Trophoblast cell (in vitro differentiated cells and primary cell): Measurements from ENCODE around the gene C17orf114.

ENCODE experiments used
- DNase-seq, 2 donors: peaks; one replicate each; pipeline ENCODE4 v3.0.0-alpha.2; 2016
- H2AFZ ChIP-seq: 2 replicates; pipeline ENCODE4 v1.6.1; 2013; ENCODE audit warnings: low read length, moderate library complexity, mild to moderate bottlenecking; ENCODE audit not compliant: insufficient read depth, poor library complexity
- H2AK5ac ChIP-seq: 2 replicates; pipeline ENCODE4 v1.6.1; 2013; ENCODE audit warnings: mild to moderate bottlenecking, low read length
- H2BK120ac ChIP-seq: 2 replicates; pipeline ENCODE4 v1.6.1; 2013; ENCODE audit warnings: low read length, mild to moderate bottlenecking, moderate library complexity; ENCODE audit not compliant: insufficient read depth, poor library complexity
- H2BK12ac ChIP-seq: 2 replicates; pipeline ENCODE4 v1.6.1; 2013; ENCODE audit warnings: mild to moderate bottlenecking, low read length, moderate library complexity
- H2BK5ac ChIP-seq: 2 replicates; pipeline ENCODE4 v1.6.1; 2013; ENCODE audit warnings: low read length, low read depth, moderate library complexity, mild to moderate bottlenecking; ENCODE audit not compliant: poor library complexity
- H3K14ac ChIP-seq: 2 replicates; pipeline ENCODE4 v1.6.1; 2013; ENCODE audit warnings: mild to moderate bottlenecking, low read length
- H3K18ac ChIP-seq: 2 replicates; pipeline ENCODE4 v1.6.1; 2013; ENCODE audit warnings: mild to moderate bottlenecking, low read length
- H3K23ac ChIP-seq: 2 replicates; pipeline ENCODE4 v1.6.1; 2013; ENCODE audit warnings: low read length
- H3K27ac ChIP-seq: 2 replicates; pipeline ENCODE4 v1.5.1; 2013; ENCODE audit warnings: low read depth, mild to moderate bottlenecking, inconsistent platforms, low read length, moderate library complexity
- H3K27me3 ChIP-seq: 2 replicates; pipeline ENCODE4 v1.6.1; 2013; ENCODE audit warnings: inconsistent platforms, mild to moderate bottlenecking, low read length, moderate library complexity; ENCODE audit not compliant: insufficient read depth
- H3K36me3 ChIP-seq, 2 experiments: 1 replicate in 1 of 2; 2 replicates in 1 of 2; pipeline ENCODE4 v1.6.1; 2013; ENCODE audit warnings: low read length in 2 of 2, mild to moderate bottlenecking in 2 of 2, moderate library complexity in 1 of 2; ENCODE audit not compliant: insufficient read depth in 2 of 2, control insufficient read depth in 1 of 2
- H3K4ac ChIP-seq: 2 replicates; pipeline ENCODE4 v1.6.1; 2013; ENCODE audit warnings: low read depth, mild to moderate bottlenecking, low read length, moderate library complexity
- H3K4me1 ChIP-seq, 2 experiments: 1 replicate in 1 of 2; 2 replicates in 1 of 2; pipeline ENCODE4 v1.6.1; 2013; ENCODE audit warnings: low read length in 2 of 2, mild to moderate bottlenecking in 2 of 2, moderate library complexity in 1 of 2; ENCODE audit not compliant: insufficient read depth in 2 of 2, control insufficient read depth in 1 of 2
- H3K4me2 ChIP-seq: 2 replicates; pipeline ENCODE4 v1.6.1; 2013; ENCODE audit warnings: inconsistent platforms, mild to moderate bottlenecking, low read length, moderate library complexity
- H3K4me3 ChIP-seq: 2 replicates; pipeline ENCODE4 v1.5.1; 2013; ENCODE audit warnings: mild to moderate bottlenecking, low read depth, low read length, inconsistent platforms
- H3K79me1 ChIP-seq: one replicate; pipeline ENCODE4 v1.6.1; 2013; ENCODE audit warnings: low read length
- H3K79me2 ChIP-seq: 2 replicates; pipeline ENCODE4 v1.6.1; 2013; ENCODE audit warnings: low read length, mild to moderate bottlenecking; ENCODE audit not compliant: control insufficient read depth, insufficient read depth, poor library complexity
- H3K9ac ChIP-seq: 2 replicates; pipeline ENCODE4 v1.6.1; 2013; ENCODE audit warnings: mild to moderate bottlenecking, low read length
- H3K9me3 ChIP-seq: 2 replicates; pipeline ENCODE4 v1.6.1; 2013; ENCODE audit warnings: low read depth, mild to moderate bottlenecking, control low read depth, inconsistent platforms, low read length; ENCODE audit not compliant: insufficient read depth
- H4K12ac ChIP-seq: 2 replicates; pipeline ENCODE4 v1.6.1; 2013; ENCODE audit warnings: low read depth, mild to moderate bottlenecking, low read length, moderate library complexity
- H4K8ac ChIP-seq: 2 replicates; pipeline ENCODE4 v1.6.1; 2013; ENCODE audit warnings: low read depth, mild to moderate bottlenecking, low read length, moderate library complexity
- H4K91ac ChIP-seq: one replicate; pipeline ENCODE4 v1.6.1; 2013; ENCODE audit warnings: low read depth, mild to moderate bottlenecking, low read length, moderate library complexity
- WGBS: extraction: QIAGEN DNeasy Blood & Tissue Kit; methylation state at CpG from one replicate; pipeline ENCODE4 v1.1.7; 2013; ENCODE audit warnings: missing lambda C conversion rate; ENCODE audit not compliant: insufficient read length, insufficient coverage; ENCODE audit errors: extremely low coverage; 5-methylcytosine and 5-hydroxymethylcytosine counted together

C17orf114 gene

DNA sequence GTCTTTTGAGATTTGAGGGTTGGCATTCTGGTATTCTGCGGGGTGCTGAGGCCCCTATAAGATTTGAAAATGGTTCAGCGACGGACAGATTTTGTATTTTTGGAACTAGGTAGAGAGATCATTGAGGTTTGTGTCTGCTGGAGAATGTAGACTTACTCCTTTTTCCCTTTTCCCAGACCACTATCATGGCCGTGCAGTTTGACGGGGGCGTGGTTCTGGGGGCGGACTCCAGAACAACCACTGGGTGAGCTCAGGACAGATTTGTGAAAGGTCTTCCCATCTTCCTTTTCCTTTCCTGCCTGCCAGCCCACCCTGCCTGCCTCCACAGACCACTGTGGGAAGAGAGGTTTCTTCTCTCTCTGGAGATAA, 5.6 kb downstream of the C17orf114 start:
- H2BK5ac ChIP-seq, result peak overlapping the region; percentile 82
- peak overlapping the region; percentile 96 for H3K4ac ChIP-seq
- peak in 1 of 2 donors; percentile 48 for DNase-seq
- H3K9me3 ChIP-seq, result no peaks in the 10 kb centered on the region
- H3K18ac ChIP-seq, result no peak overlapping the region
- H2BK12ac ChIP-seq, result no peak overlapping the region
- H3K9ac ChIP-seq, result peak overlapping the region; percentile 94
- peak overlapping the region; percentile 74 for H3K4me2 ChIP-seq
- no peak overlapping the region for H2AFZ ChIP-seq
- peaks cover 17 to 25% of the 10 kb centered on the region in 2 experiments for H3K36me3 ChIP-seq
- H4K91ac ChIP-seq, result peak overlapping the region; percentile 98
- H4K8ac ChIP-seq, result no peak overlapping the region
- peak overlapping the region; percentile 88 for H2BK120ac ChIP-seq
- peak overlapping the region; percentile 99 for H2AK5ac ChIP-seq
- H3K4me3 ChIP-seq, result peak overlapping the region; percentile 97
- H3K4me1 ChIP-seq, result peaks cover 0 to 6% of the 10 kb centered on the region in 2 experiments
- peaks cover 4% of the 10 kb centered on the region for H3K79me2 ChIP-seq
- peak overlapping the region; percentile 97 for H3K14ac ChIP-seq
- no peaks in the 10 kb centered on the region for H3K27me3 ChIP-seq
- H3K23ac ChIP-seq, result no peak overlapping the region
- peaks cover 5% of the 10 kb centered on the region for H3K79me1 ChIP-seq
- H3K27ac ChIP-seq, result peak overlapping the region; percentile 29
- no CpG with 5 or more reads among the region's 7 CpGs for WGBS
- H4K12ac ChIP-seq, result no peak overlapping the region

DNA sequence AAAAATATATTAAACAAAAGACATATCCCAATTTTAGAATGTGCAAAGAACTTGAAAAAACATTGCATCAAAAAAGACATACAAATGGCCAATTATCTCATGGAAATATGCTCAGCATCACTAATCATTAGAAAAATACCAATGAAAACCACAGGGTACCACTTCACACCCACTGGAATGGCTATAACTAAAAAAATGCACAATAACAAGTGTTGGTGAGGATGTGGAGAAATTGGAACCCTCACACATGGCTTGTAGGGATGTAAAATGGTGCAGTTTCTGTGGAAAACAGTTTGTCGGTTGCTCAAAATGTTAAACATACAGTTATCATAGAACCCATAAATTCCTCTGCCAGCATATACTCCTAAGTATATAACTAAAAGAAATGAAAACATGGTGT, 7.0 kb downstream of the C17orf114 start:
- H3K4me1 ChIP-seq, result peaks cover 2 to 6% of the 10 kb centered on the region in 2 experiments
- H2AK5ac ChIP-seq, result no peak overlapping the region
- H3K4ac ChIP-seq, result no peak overlapping the region
- peak overlapping the region; percentile 97 for H4K8ac ChIP-seq
- H3K23ac ChIP-seq, result no peak overlapping the region
- no peaks in the 10 kb centered on the region for H3K27me3 ChIP-seq
- no CpG with 5 or more reads among the region's 1 CpG for WGBS
- no peak overlapping the region for H3K9ac ChIP-seq
- H2BK5ac ChIP-seq, result no peak overlapping the region
- H3K79me2 ChIP-seq, result peaks cover 4% of the 10 kb centered on the region
- no peak overlapping the region for H4K91ac ChIP-seq
- no peak overlapping the region for H3K27ac ChIP-seq
- no peak overlapping the region for H3K14ac ChIP-seq
- no peak overlapping the region for H3K4me2 ChIP-seq
- H3K79me1 ChIP-seq, result peaks cover 8% of the 10 kb centered on the region
- no peaks in the 10 kb centered on the region for H3K9me3 ChIP-seq
- DNase-seq, result no peak
- no peak overlapping the region for H3K18ac ChIP-seq
- H2AFZ ChIP-seq, result peak overlapping the region; percentile 73
- H3K4me3 ChIP-seq, result no peak overlapping the region
- no peak overlapping the region for H4K12ac ChIP-seq
- H2BK12ac ChIP-seq, result no peak overlapping the region
- H2BK120ac ChIP-seq, result no peak overlapping the region
- peaks cover 17 to 20% of the 10 kb centered on the region in 2 experiments for H3K36me3 ChIP-seq

DNA sequence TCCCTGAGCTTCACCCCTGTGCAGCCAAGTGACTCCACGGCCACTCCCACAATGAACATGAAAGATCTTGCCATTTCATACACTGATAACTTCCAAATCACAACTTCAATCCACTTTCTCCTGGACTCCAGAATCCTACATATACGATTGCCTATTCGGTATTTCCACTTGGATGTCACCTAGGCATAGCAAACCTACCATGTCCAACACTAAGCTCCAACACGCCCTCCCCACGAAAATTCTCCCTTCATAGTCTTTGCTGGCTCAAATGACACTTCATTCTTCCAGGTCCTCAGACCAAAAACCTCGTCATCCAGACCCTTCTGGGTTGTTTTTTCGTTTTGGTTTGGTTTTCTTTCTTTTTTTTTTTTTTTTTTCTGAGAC, 11.4 kb downstream of the C17orf114 start:
- Histone ChIP-seq H4K91ac (no peak overlapping the region), H3K36me3 (no peaks in the 10 kb centered on the region), H2AK5ac (no peak overlapping the region), H3K79me1 (peaks cover 16% of the 10 kb centered on the region), H3K9me3 (no peaks in the 10 kb centered on the region), H2BK5ac (no peak overlapping the region), H3K14ac (peak overlapping the region; percentile 19), H3K27me3 (no peaks in the 10 kb centered on the region), H4K12ac (no peak overlapping the region), H3K4ac (no peak overlapping the region), H3K27ac (peak overlapping the region; percentile 97), H2BK12ac (no peak overlapping the region), H3K79me2 (peaks cover 11% of the 10 kb centered on the region), H3K9ac (peak overlapping the region; percentile 16), H3K4me1 (peaks cover 6 to 8% of the 10 kb centered on the region in 2 experiments), H2AFZ (peak overlapping the region; percentile 85), H3K4me2 (peak overlapping the region; percentile 97), H2BK120ac (no peak overlapping the region), H3K18ac (no peak overlapping the region), H4K8ac (peak overlapping the region; percentile 87), H3K23ac (no peak overlapping the region), H3K4me3 (peak overlapping the region; percentile 88)
- 100% methylated on average over 1 of the region's 7 CpGs for WGBS
- no peak for DNase-seq

DNA sequence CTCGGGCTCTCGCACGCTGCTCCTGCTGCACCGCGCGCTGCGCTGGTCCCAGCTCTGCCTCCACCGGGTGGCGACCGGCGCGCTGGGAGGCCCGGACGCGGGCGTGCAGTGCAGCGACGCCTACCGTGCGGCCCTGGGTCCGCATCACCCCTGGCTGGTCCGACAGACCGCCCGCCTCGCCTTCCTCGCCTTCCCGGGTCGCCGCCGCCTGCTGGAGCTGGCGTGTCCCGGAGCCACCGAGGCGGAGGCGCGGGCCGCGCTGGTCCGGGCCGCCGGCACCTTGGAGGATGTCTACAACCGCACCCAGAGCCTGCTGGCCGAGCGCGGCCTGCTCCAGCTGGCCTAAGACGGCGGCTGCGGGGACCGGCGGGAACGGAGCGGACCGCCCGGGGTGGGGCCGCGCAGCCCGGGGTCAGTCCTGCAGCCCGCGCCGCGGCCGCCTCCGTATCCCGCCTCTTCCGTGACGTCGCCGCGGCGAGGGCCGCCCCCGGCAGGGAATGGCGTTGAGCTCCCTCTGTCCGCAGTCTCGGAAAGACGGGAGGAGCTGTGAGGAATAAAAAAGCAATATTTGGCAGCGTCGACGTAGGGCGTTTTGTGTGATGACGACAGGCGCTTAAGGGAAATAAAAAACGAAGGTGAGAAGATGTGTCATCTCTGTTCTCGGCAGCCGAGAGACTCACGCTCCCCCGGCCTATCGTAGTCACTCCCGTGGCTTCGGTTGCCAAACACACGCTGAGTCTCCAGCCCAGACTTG, 12.0 kb downstream of the C17orf114 start:
- peak overlapping the region; percentile 97 for H3K27ac ChIP-seq
- peak overlapping the region; percentile 97 for H4K8ac ChIP-seq
- peak overlapping the region; percentile 94 for H2BK5ac ChIP-seq
- H3K4me1 ChIP-seq, result peaks cover 6 to 8% of the 10 kb centered on the region in 2 experiments
- H3K14ac ChIP-seq, result peak overlapping the region; percentile 95
- H3K79me1 ChIP-seq, result peaks cover 16% of the 10 kb centered on the region
- H3K4me3 ChIP-seq, result peak overlapping the region; percentile 88
- peak overlapping the region; percentile 93 for H2BK120ac ChIP-seq
- WGBS, result no CpG with 5 or more reads among the region's 91 CpGs
- H3K27me3 ChIP-seq, result no peaks in the 10 kb centered on the region
- peak overlapping the region; percentile 95 for H3K18ac ChIP-seq
- peak overlapping the region; percentile 97 for H4K12ac ChIP-seq
- peak overlapping the region; percentile 97 for H3K9ac ChIP-seq
- no peak overlapping the region for H3K23ac ChIP-seq
- peak overlapping the region; percentile 97 for H4K91ac ChIP-seq
- H2AFZ ChIP-seq, result peak overlapping the region; percentile 85
- H3K36me3 ChIP-seq, result no peaks in the 10 kb centered on the region
- peak; percentile 83 to 88 for DNase-seq
- H3K4me2 ChIP-seq, result peak overlapping the region; percentile 97
- H2BK12ac ChIP-seq, result peak overlapping the region; percentile 30
- no peaks in the 10 kb centered on the region for H3K9me3 ChIP-seq
- peak overlapping the region; percentile 78 for H3K4ac ChIP-seq
- no peak overlapping the region for H2AK5ac ChIP-seq
- H3K79me2 ChIP-seq, result peaks cover 11% of the 10 kb centered on the region
